ENCODE data around the gene SYTL2.

The SYTL2 gene

DNA sequence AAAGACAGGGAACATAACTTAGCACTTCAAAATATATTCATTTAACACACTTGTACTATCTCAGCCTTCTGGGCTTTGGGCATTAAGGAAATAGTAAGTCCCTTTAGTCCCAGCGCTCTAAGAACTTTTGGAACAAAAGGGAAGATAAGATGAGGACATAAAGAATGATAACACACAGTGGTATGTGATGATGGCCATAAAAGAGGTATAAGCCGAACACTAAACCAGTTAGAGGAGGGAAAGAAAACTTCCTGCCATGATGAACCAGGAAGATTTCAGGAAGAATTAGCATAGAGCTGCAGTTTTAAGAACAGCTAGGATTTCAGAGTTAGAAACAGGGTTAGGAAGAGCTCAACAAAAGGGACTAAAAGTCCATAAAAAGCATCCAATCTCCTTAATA lies 11.8 kb downstream of the SYTL2 start:
- H3K9me2 ChIP-seq (replicated peaks; ENCODE audit: low read depth, low read length) = no peaks in the 10 kb centered on the region
- no peak overlapping the region for H3K4me2 ChIP-seq (ENCODE audit: low read depth, low read length, poor library complexity, severe bottlenecking)
- H3K9me3 ChIP-seq (ENCODE audit: insufficient read depth, low read depth, low read length) = no peaks in the 10 kb centered on the region
- no peaks in the 10 kb centered on the region for H3K4me1 ChIP-seq (ENCODE audit: insufficient read depth, low read length, poor library complexity, severe bottlenecking)
- no peak overlapping the region for H2AFZ ChIP-seq (ENCODE audit: low read length)
- no peak overlapping the region for H3K4me3 ChIP-seq (ENCODE audit: low read length, poor library complexity, severe bottlenecking)
- no peaks in the 10 kb centered on the region for H4K20me1 ChIP-seq (ENCODE audit: insufficient read depth, low read length, poor library complexity, severe bottlenecking)
- H3K79me2 ChIP-seq (ENCODE audit: insufficient read depth, low read length) = no peaks in the 10 kb centered on the region
- no peak for TF ChIP-seq EZH2phosphoT487 (IDR thresholded peaks at IDR 0.05; ENCODE audit: borderline replicate concordance)
- TF ChIP-seq CTCF (conservative IDR thresholded peaks at IDR 0.05; ENCODE audit: low read length) = no peak
- no peak overlapping the region for H3K9ac ChIP-seq (ENCODE audit: low read depth, low read length, poor library complexity, severe bottlenecking)
- no peaks in the 10 kb centered on the region for H3F3A ChIP-seq (ENCODE audit: low read depth)
- no peaks in the 10 kb centered on the region for H3K36me3 ChIP-seq (ENCODE audit: insufficient read depth, low read length)
- H3K27me3 ChIP-seq (ENCODE audit: insufficient read depth, low read length, poor library complexity, severe bottlenecking) = peaks cover 5% of the 10 kb centered on the region

- H3K9ac ChIP-seq (ENCODE audit: low read depth, low read length, poor library complexity, severe bottlenecking) = no peak overlapping the region
- H3K4me3 ChIP-seq (ENCODE audit: low read length, poor library complexity, severe bottlenecking) = no peak overlapping the region
- no peaks in the 10 kb centered on the region for H4K20me1 ChIP-seq (ENCODE audit: insufficient read depth, low read length, poor library complexity, severe bottlenecking)
- TF ChIP-seq CTCF (conservative IDR thresholded peaks at IDR 0.05; ENCODE audit: low read length) (no peak), EZH2phosphoT487 (IDR thresholded peaks at IDR 0.05; ENCODE audit: borderline replicate concordance) (no peak)
- H3K9me3 ChIP-seq (ENCODE audit: insufficient read depth, low read depth, low read length) = no peaks in the 10 kb centered on the region
- H3K36me3 ChIP-seq (ENCODE audit: insufficient read depth, low read length) = no peaks in the 10 kb centered on the region
- H3K9me2 ChIP-seq (replicated peaks; ENCODE audit: low read depth, low read length) = no peaks in the 10 kb centered on the region
- H3K79me2 ChIP-seq (ENCODE audit: insufficient read depth, low read length) = no peaks in the 10 kb centered on the region
- no peak overlapping the region for H3K4me2 ChIP-seq (ENCODE audit: low read depth, low read length, poor library complexity, severe bottlenecking)
- H3F3A ChIP-seq (ENCODE audit: low read depth) = no peaks in the 10 kb centered on the region
- peaks cover 5% of the 10 kb centered on the region for H3K27me3 ChIP-seq (ENCODE audit: insufficient read depth, low read length, poor library complexity, severe bottlenecking)
- H2AFZ ChIP-seq (ENCODE audit: low read length) = no peak overlapping the region
- H3K4me1 ChIP-seq (ENCODE audit: insufficient read depth, low read length, poor library complexity, severe bottlenecking) = no peaks in the 10 kb centered on the region
Measured at GRCh38 chr11:85798361-85798760, 12.6 kb downstream of the SYTL2 start.

DNA sequence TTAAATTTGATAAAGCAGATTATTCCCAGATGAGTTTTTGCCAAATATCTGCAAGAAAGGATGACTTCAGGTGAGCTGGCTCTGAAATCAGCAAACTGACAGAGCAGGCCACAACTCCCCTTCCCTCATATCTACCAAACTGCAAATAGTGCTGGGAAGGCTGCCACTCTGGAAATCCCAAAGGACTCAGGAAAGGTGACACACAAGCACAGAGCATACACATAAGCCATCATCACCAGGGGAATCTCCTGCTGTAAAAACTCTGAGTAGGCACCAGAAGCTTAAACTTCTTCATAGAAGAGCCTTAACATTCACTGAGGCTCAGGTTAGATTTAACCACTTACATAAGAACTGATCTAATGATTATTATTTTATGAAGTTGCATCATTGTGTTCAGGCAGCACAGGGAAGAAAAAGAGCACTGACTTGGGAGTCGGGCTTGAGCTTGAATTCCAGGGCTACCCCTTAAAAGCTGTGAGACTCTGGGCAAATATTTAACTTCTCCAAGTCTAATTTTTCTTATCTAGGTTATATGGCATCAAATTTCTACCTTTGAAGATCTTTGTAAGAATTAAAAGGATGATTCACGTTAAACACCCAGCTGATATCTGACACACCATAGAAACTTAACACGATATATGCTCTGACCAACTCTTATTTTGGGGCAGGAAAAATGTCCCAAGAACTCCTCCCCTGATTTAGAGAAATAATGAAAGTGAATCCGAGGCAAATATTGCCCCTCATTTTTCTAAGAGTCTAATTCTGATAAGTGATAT lies 15.0 kb downstream of the SYTL2 start:
- no peak overlapping the region for H3K4me2 ChIP-seq (ENCODE audit: low read depth, low read length, poor library complexity, severe bottlenecking)
- H3K4me1 ChIP-seq (ENCODE audit: insufficient read depth, low read length, poor library complexity, severe bottlenecking) = no peaks in the 10 kb centered on the region
- no peak overlapping the region for H2AFZ ChIP-seq (ENCODE audit: low read length)
- H3K4me3 ChIP-seq (ENCODE audit: low read length, poor library complexity, severe bottlenecking) = no peak overlapping the region
- peaks cover 2% of the 10 kb centered on the region for H3K27me3 ChIP-seq (ENCODE audit: insufficient read depth, low read length, poor library complexity, severe bottlenecking)
- H4K20me1 ChIP-seq (ENCODE audit: insufficient read depth, low read length, poor library complexity, severe bottlenecking) = no peaks in the 10 kb centered on the region
- no peak overlapping the region for H3K9ac ChIP-seq (ENCODE audit: low read depth, low read length, poor library complexity, severe bottlenecking)
- H3K9me2 ChIP-seq (replicated peaks; ENCODE audit: low read depth, low read length) = no peaks in the 10 kb centered on the region
- no peaks in the 10 kb centered on the region for H3K36me3 ChIP-seq (ENCODE audit: insufficient read depth, low read length)
- H3F3A ChIP-seq (ENCODE audit: low read depth) = no peaks in the 10 kb centered on the region
- H3K9me3 ChIP-seq (ENCODE audit: insufficient read depth, low read depth, low read length) = no peaks in the 10 kb centered on the region
- H3K79me2 ChIP-seq (ENCODE audit: insufficient read depth, low read length) = no peaks in the 10 kb centered on the region
- TF ChIP-seq EZH2phosphoT487 (IDR thresholded peaks at IDR 0.05; ENCODE audit: borderline replicate concordance) (no peak), CTCF (conservative IDR thresholded peaks at IDR 0.05; ENCODE audit: low read length) (no peak)
